Fibroblast of pulmonary artery (primary cell): Measurements from ENCODE around the gene IL4.

Experiments
- DNase-seq: peaks from one replicate; pipeline ENCODE4 v3.0.0-alpha.2; 2010; ENCODE audit warnings: low read depth
- H3K4me3 ChIP-seq: replicated peaks from 2 replicates; pipeline ENCODE4 v1.5.1; 2011; ENCODE audit warnings: low read depth, mild to moderate bottlenecking, control low read depth, low read length, moderate library complexity
- TF ChIP-seq, protein P1 (sequence below): IDR thresholded peaks from 2 replicates; pipeline ENCODE4 v1.5.1; 2011; ENCODE audit warnings: mild to moderate bottlenecking, control low read depth, low read length, inconsistent platforms; ENCODE audit errors: missing control alignments

The IL4 gene

DNA sequence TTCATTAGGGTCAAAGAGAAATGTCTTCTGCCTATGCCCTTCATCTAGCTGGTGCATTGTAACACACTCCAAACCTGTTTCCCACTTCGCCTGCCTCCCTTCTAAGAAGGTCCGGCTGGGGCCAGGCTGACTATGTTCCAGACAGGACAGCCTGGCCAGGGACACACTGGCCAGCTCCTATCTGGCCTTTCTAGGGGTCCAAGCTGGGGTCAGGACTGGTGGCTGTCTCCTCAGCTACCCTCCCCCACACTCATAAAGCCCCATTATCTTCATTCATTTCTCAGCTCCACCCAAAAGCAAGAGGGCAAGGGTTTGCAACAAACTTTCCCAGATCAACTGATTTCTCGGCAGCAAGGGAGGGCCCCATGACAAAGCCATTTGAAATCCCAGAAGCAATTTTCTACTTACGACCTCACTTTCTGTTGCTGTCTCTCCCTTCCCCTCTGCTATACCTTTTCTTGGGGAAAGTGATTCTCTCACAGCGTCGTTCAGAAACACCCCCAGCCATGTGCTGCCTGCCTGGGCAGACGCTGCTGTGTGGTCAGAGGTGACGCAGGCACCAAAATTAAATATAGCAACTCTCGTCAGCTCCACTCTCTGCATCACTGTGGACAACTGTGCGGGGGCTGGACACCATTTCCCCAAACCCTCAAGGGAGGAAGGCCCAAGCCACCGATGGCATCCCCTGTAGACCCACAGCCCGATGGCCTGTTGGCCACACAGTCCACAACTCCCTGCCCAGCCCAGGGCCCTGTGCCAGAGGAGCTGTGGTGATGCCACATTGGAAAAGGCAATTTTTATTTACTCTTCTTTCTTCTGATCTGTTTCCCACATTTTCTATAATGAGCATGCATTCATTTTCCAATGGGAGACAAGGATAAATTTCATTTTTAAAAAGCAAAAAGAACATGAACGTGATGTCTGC is 9.8 kb upstream of the IL4 start:
- H3K4me3 ChIP-seq: no peak overlapping the region
- TF ChIP-seq, protein P1, sequence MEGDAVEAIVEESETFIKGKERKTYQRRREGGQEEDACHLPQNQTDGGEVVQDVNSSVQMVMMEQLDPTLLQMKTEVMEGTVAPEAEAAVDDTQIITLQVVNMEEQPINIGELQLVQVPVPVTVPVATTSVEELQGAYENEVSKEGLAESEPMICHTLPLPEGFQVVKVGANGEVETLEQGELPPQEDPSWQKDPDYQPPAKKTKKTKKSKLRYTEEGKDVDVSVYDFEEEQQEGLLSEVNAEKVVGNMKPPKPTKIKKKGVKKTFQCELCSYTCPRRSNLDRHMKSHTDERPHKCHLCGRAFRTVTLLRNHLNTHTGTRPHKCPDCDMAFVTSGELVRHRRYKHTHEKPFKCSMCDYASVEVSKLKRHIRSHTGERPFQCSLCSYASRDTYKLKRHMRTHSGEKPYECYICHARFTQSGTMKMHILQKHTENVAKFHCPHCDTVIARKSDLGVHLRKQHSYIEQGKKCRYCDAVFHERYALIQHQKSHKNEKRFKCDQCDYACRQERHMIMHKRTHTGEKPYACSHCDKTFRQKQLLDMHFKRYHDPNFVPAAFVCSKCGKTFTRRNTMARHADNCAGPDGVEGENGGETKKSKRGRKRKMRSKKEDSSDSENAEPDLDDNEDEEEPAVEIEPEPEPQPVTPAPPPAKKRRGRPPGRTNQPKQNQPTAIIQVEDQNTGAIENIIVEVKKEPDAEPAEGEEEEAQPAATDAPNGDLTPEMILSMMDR: no peak
- no peak for DNase-seq

DNA sequence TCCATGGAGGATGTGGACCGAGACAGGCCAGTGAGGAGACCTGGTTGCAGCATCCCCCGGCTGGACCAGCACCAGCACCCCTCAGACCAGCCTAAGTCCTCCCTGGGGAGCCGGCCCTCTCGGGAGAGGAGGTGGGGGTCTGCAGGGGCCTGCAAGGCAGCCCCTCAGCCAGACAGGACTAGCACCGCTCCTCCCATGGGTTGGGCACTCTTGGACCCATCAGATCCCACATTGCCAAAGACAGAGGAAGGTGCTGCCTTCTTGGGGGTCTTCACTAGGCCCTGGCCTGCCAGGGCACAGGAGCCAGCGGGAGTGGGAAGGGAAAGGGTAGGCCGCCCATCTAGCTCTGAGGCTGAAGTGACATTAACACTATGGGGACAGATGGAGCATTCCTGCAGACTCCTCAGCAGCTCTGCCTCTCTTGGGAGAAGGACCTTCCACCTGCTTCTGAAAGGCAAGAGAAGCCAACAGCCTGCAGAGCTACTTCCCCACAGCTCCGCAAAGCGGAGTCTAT is 9.0 kb upstream of the IL4 start:
- H3K4me3 ChIP-seq: no peak overlapping the region
- DNase-seq: no peak
- TF ChIP-seq, protein P1: no peak

DNA sequence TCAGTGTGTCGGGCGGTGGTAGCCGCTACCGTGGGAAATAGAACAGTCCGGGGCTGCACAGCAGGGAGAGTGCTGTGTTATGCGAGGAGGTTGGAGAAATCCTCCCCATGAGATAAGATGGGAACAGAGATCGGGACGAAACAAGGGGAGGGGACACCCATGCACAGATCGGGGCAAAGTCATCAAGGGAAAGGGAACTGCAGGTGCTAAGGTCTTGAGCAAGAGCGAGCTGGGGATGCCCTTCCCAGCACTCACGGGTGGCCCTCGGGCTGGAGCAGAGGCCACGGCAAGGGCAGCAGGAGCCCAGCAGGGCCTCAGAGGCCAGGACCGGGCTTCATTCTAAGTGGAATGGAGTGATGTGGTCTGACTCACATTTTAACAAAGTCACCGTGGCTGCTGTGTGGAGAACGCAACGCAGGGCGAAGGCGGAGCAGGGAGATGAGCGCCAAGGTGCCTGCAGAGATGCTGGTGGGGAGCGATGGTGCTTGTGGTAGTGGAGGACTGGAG is 8.2 kb upstream of the IL4 start:
- no peak overlapping the region for H3K4me3 ChIP-seq
- TF ChIP-seq, protein P1: no peak
- no peak for DNase-seq

DNA sequence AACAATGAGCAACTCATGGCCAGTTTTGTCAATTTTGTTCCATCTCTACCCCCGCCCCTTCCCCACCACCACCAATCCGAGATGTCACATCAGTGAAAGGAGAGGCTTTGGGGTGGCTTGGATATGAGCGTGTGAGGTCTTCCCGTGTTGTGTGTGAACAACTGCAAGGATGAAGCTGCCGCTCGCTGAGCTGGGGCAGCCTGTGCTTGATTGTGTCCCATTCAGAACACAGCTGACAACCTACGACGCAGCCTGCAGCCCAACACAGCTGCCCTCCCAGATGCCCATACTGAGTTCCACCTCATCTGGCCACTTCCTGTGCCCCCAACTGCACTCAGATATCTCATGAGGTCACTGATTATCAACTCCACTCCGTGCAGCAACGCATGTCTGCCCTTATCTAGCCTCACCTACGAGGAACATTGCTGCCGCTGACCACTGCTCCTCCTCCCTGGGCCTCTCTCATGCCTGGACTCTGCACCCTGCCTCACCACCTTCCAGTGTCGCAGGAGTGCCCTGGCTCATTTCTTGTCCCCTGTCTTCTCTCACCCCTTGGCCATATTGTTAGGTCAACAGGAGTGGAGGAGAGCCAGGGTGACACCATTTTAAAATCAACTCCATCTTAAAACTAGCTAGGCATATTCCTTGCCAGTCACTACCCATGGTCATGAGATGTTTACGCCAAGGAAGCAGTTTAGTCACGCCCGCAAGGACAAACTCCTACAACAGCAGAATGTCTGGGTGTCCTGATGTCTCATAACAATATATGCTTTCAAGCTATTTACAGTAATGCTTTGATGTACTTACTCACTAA is 7.3 kb upstream of the IL4 start:
- DNase-seq: no peak
- TF ChIP-seq, protein P1: no peak
- H3K4me3 ChIP-seq: no peak overlapping the region

DNA sequence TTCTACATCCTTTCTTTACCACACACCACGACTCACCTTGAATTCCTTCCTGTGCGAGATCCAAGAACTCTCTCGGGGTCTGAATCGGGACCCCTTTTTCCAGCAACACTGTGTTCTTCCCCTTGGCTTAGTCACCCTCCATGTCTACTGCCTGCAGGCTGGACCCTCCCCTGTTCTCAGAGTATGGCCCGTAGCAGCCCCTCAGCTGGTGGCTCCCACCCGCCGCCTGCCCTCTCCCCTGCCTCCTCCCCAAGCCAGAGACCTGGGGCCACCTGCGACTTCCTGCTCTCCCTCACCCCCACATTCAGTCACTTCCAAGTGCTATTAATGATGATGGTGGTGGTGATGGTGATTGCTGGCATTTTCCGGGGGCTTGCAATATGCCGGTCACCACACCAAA is 6.5 kb upstream of the IL4 start:
- no peak overlapping the region for H3K4me3 ChIP-seq
- TF ChIP-seq, protein P1: no peak

DNA sequence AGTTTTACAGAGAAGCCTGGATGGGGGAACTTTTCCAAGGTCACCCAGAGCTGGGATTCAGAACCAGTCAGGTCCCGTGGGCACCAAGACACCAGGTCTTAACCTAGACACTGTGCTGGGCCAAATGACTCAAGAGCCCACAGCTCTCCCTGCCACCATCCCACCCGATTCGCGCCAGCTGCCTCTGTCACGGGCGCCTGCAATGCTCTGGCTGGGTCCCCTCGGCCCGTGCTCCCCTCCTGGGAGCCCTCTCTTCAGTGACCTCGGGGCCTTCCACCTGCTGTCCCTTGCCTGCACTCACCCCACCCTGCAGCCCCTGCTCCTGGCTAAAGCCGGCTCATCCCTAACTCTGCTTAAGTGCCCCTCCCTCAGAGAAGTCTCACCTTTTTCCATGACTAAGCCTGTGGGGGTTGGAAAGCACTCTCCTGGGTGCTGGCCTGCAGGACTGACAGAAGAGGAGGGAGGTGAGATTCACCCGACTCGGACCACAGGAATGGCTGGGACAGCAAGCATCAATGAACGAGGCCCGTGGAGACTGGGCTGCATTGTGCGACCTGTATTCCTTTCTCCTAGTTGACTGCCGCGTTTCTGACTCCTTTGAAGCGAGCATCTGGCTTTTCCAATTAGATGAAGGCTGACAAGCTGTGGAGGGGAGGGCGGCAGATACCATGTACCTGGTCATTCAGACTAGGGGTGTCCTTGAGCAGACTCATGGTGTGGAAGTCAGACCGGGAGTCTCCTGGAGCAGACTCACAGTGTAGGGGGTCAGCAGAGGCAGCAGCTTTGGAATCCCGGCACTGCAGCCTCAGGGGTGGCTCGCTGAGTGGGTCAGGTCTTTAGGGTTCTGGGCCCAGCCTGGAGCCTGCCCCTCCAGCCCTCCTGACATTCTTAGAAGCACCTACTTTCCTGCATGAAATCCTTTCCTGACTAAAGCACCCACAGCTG is 5.8 kb upstream of the IL4 start:
- DNase-seq: no peak
- no peak overlapping the region for H3K4me3 ChIP-seq
- TF ChIP-seq, protein P1: no peak

More for the DNA sequence above, 6.5 kb upstream of the IL4 start:
- DNase-seq: no peak
